ENCODE results near the gene DPY19L3. TPM values are rescaled to one million over a fixed set of nuclear protein-coding genes. Genes with fewer than 3 reads are reported as not detected.

DPY19L3 gene
- 27.8 TPM for total RNA-seq (2021; ENCODE audit: unreplicated experiment)
- 15.3 TPM for polyA plus RNA-seq (2012; ENCODE audit: insufficient read length)
- percentile 72 among the genes with signal in this experiment for Bru-seq, nascent RNA
- BruChase-seq, experiment 1, labeled RNA remaining after a 2-hour chase, result percentile 72 among the genes with signal in this experiment
- percentile 70 among the genes with signal in this experiment for BruChase-seq, experiment 2, labeled RNA remaining after a 6-hour chase
- long read RNA-seq, full-length matches to known transcripts, result 10 of 17 reads
- long read RNA-seq, partial matches to known transcripts, result 0 of 17 reads
- long read RNA-seq, other reads (novel, unspliced or antisense), result 7 of 17 reads

- Histone ChIP-seq H3K9me3 (ENCODE audit: control insufficient read depth, insufficient read depth, low read depth, low read length) (no peaks in the 10 kb centered on the region), H3K27ac (ENCODE audit: low read length) (peak within 1 kb of the TSS; percentile 95), H3K4me1 (ENCODE audit: control insufficient read depth, insufficient read depth, low read length) (peaks cover 23% of the 10 kb centered on the region), H3K4me3 (ENCODE audit: low read depth in 2 of 2, low read length in 2 of 2) (peak within 1 kb of the TSS; percentile 77 to 92), H3K27me3 (ENCODE audit: control insufficient read depth, insufficient read depth, low read length) (no peaks in the 10 kb centered on the region), H3K36me3 (ENCODE audit: control insufficient read depth, insufficient read depth, low read length) (peaks cover 5% of the 10 kb centered on the region; the same call in 1 of the 2 replicates)
- in situ Hi-C loops (cut with HindIII; ENCODE audit: low pct_unique_long_range_greater_than_20kb, low sequenced_read_pairs), result no loop called here
- DNase-seq (ENCODE audit: low read depth, low spot score) (peak; percentile 33), ATAC-seq (peak; percentile 99)
- no TSS peak for BruUV-seq (replicated peaks)
- ChIA-PET POLR2A (interaction anchor here (0.6 to 0.7 kb wide), 5 partner anchors 20 to 1603 kb away, joined by 3 to 10 read pairs (median 7); partner anchors contain the start of gene ZNF507), CTCF (interaction anchor here (0.7 to 0.9 kb wide), 3 partner anchors 16 to 159 kb away, joined by 3 to 4 read pairs (median 4); no protein-coding TSS in a partner anchor)
- TF ChIP-seq, protein P1, sequence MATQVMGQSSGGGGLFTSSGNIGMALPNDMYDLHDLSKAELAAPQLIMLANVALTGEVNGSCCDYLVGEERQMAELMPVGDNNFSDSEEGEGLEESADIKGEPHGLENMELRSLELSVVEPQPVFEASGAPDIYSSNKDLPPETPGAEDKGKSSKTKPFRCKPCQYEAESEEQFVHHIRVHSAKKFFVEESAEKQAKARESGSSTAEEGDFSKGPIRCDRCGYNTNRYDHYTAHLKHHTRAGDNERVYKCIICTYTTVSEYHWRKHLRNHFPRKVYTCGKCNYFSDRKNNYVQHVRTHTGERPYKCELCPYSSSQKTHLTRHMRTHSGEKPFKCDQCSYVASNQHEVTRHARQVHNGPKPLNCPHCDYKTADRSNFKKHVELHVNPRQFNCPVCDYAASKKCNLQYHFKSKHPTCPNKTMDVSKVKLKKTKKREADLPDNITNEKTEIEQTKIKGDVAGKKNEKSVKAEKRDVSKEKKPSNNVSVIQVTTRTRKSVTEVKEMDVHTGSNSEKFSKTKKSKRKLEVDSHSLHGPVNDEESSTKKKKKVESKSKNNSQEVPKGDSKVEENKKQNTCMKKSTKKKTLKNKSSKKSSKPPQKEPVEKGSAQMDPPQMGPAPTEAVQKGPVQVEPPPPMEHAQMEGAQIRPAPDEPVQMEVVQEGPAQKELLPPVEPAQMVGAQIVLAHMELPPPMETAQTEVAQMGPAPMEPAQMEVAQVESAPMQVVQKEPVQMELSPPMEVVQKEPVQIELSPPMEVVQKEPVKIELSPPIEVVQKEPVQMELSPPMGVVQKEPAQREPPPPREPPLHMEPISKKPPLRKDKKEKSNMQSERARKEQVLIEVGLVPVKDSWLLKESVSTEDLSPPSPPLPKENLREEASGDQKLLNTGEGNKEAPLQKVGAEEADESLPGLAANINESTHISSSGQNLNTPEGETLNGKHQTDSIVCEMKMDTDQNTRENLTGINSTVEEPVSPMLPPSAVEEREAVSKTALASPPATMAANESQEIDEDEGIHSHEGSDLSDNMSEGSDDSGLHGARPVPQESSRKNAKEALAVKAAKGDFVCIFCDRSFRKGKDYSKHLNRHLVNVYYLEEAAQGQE (IDR thresholded peaks at IDR 0.05; ENCODE audit: insufficient read depth in 1 of 2, low read depth in 2 of 2, low read length in 1 of 2), result no peak
- TF ChIP-seq POLR2AphosphoS5 (IDR thresholded peaks at IDR 0.05; ENCODE audit: low read depth, low read length) (peak; percentile 99), SIN3A (IDR thresholded peaks at IDR 0.05; ENCODE audit: borderline replicate concordance, insufficient read depth, low read depth, low read length) (peak; percentile 87; the same call in 1 of the 2 replicates), TCF7L2 (IDR thresholded peaks at IDR 0.05; ENCODE audit: low read depth, low read length) (peak; percentile 21; the same call in 1 of the 2 replicates)
- TF ChIP-seq, protein P2, sequence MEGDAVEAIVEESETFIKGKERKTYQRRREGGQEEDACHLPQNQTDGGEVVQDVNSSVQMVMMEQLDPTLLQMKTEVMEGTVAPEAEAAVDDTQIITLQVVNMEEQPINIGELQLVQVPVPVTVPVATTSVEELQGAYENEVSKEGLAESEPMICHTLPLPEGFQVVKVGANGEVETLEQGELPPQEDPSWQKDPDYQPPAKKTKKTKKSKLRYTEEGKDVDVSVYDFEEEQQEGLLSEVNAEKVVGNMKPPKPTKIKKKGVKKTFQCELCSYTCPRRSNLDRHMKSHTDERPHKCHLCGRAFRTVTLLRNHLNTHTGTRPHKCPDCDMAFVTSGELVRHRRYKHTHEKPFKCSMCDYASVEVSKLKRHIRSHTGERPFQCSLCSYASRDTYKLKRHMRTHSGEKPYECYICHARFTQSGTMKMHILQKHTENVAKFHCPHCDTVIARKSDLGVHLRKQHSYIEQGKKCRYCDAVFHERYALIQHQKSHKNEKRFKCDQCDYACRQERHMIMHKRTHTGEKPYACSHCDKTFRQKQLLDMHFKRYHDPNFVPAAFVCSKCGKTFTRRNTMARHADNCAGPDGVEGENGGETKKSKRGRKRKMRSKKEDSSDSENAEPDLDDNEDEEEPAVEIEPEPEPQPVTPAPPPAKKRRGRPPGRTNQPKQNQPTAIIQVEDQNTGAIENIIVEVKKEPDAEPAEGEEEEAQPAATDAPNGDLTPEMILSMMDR (IDR thresholded peaks at IDR 0.05), result no peak
- intact Hi-C loops (cut with micrococcal nuclease; ENCODE audit: unreplicated experiment), result no loop called here
These were observed at the start of gene DPY19L3 for GRCh38 chr19:32405431-32406160. Gene DPY19L3, plus strand, starts transcription at chr19:32405770. Its CDS starts 2,484 bp downstream, at chr19:32408254.

DNA sequence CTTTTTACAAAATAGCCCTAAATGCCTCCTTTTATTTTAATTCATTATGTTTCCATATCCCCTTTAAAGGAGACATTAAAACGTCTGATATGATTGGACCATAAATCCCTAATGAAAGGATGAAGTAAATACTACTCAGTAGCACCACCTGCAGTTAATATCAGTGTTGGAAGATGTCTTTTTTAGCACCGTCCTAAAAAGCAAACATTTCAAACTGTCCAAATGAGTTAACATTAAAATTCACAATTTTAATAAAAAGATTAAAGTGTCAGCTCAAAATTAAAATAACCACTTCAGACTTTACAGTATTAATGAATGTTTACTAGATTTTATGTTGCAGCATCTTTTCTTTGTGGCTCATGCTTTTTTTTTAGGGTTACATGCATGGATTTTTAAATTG, 47.9 kb upstream of the DPY19L3 start:
- in situ Hi-C loops (cut with HindIII; ENCODE audit: low pct_unique_long_range_greater_than_20kb, low sequenced_read_pairs), result no loop called here
- no peaks in the 10 kb centered on the region for H3K9me3 ChIP-seq (ENCODE audit: control insufficient read depth, insufficient read depth, low read depth, low read length)
- H3K4me1 ChIP-seq (ENCODE audit: control insufficient read depth, insufficient read depth, low read length), result no peaks in the 10 kb centered on the region
- no peak for DNase-seq (ENCODE audit: low read depth, low spot score)
- BruUV-seq (replicated peaks), result no TSS peak
- H3K27ac ChIP-seq (ENCODE audit: low read length), result 0 out of 2 replicates have a peak overlapping the region, but pooled peaks have one; percentile 9
- peaks cover 68% of the 10 kb centered on the region for H3K36me3 ChIP-seq (ENCODE audit: control insufficient read depth, insufficient read depth, low read length)
- H3K27me3 ChIP-seq (ENCODE audit: control insufficient read depth, insufficient read depth, low read length), result no peaks in the 10 kb centered on the region
- ChIA-PET POLR2A (no interaction called here), CTCF (interaction anchor here (0.6 to 1.0 kb wide), 4 partner anchors 10 to 1645 kb away, joined by 3 to 5 read pairs (median 4); no protein-coding TSS in a partner anchor)
- no peak overlapping the region for H3K4me3 ChIP-seq (ENCODE audit: low read depth in 2 of 2, low read length in 2 of 2)
- intact Hi-C loops (cut with micrococcal nuclease; ENCODE audit: unreplicated experiment), result no loop called here
- TF ChIP-seq, protein P1 (IDR thresholded peaks at IDR 0.05; ENCODE audit: insufficient read depth in 1 of 2, low read depth in 2 of 2, low read length in 1 of 2), result no peak
- TF ChIP-seq, protein P2 (IDR thresholded peaks at IDR 0.05), result peak; percentile 46; the same call in 1 of the 2 replicates
- ATAC-seq, result no peak
